GM12873 (cell line): ENCODE data around the gene SLC6A7.

Source experiments
- CTCF ChIP-seq: IDR thresholded peaks from 2 replicates; pipeline ENCODE4 v1.5.1; 2012; ENCODE audit warnings: low read depth, mild to moderate bottlenecking, moderate library complexity, low read length, control low read depth; ENCODE audit not compliant: insufficient read depth; ENCODE audit errors: missing control alignments

Gene SLC6A7

GRCh38 chr5:150144246-150144801 lies 45.5 kb upstream of the SLC6A7 start:
- TF ChIP-seq CTCF, result no peak

GRCh38 chr5:150144879-150145278 lies 45.0 kb upstream of the SLC6A7 start:
- TF ChIP-seq CTCF, result no peak

GRCh38 chr5:150146235-150146634 lies 43.6 kb upstream of the SLC6A7 start:
- TF ChIP-seq CTCF, result no peak

GRCh38 chr5:150146862-150147601 lies 42.8 kb upstream of the SLC6A7 start:
- TF ChIP-seq CTCF, result no peak

- TF ChIP-seq CTCF, result no peak
Observed at GRCh38 chr5:150147670-150148069, 42.2 kb upstream of the SLC6A7 start.

- no peak for TF ChIP-seq CTCF
Observed at GRCh38 chr5:150148117-150148927, 41.5 kb upstream of the SLC6A7 start.

- no peak for TF ChIP-seq CTCF
Observed at GRCh38 chr5:150149618-150150017, 40.2 kb upstream of the SLC6A7 start.
